ENCODE data around the gene UQCRHL. TPM values are rescaled to one million over a fixed set of nuclear protein-coding genes. Genes with fewer than 3 reads are reported as not detected.

The UQCRHL gene
- total and polyA plus RNA-seq, 12 donors = 2.1 to 8.6 (median 3.9) TPM

GRCh38 chr1:15757575-15758342 is 49.7 kb downstream of the UQCRHL start:
- intact Hi-C loops (cut with DNase I) = no loop called here
- DNase-seq (peak in 1 of 2 donors; percentile 21), ATAC-seq (peak in 3 of 8 donors; percentile 11 to 25 (median 14))
- WGBS, 2 donors = 18 to 25% methylated on average over 24 of the region's 24 CpGs
- Histone ChIP-seq H3K9me3 (no peaks in the 10 kb centered on the region), H3K27me3 (peaks cover 0 to 59% (median 16%) of the 10 kb centered on the region in 7 donors), H3K36me3 (no peaks in the 10 kb centered on the region), H3K27ac (peak overlapping the region in 6 of 10 donors; percentile 66 to 87 (median 83)), H3K4me1 (peaks cover 14 to 61% (median 47%) of the 10 kb centered on the region in 9 donors), H3K4me3 (peak overlapping the region in 9 of 10 donors; percentile 66 to 85 (median 72))
- TF ChIP-seq CTCF (IDR thresholded peaks at IDR 0.05) = no peak

Other genes with a start within 250 kb of the UQCRHL start
- under 1 TPM in 6 of 10 donors, not detected in 4; 0.13 to 0.30 (median 0.24) TPM for gene AGMAT, start 222.6 kb downstream of the UQCRHL start, total RNA-seq
- under 1 TPM in 1 of 2 donors, not detected in 1; 0.06 TPM for gene AGMAT, start 222.6 kb downstream of the UQCRHL start, polyA plus RNA-seq
- 10 to 100 TPM; 17.7 to 29.6 (median 24.7) TPM for gene DDI2, start 190.2 kb downstream of the UQCRHL start, total RNA-seq
- gene DDI2, start 190.2 kb downstream of the UQCRHL start, polyA plus RNA-seq = 10 to 100 TPM in 1 of 2 donors, 1 to 10 TPM in 1; 2.1 to 10.8 TPM
- gene PLEKHM2, start 123.3 kb downstream of the UQCRHL start, total RNA-seq = 100 to 1,000 TPM in 1 of 10 donors, 10 to 100 TPM in 9; 69.0 to 106 (median 81.0) TPM
- 10 to 100 TPM; 63.7 to 72.9 TPM for gene PLEKHM2, start 123.3 kb downstream of the UQCRHL start, polyA plus RNA-seq
- 10 to 100 TPM in 6 of 10 donors, 1 to 10 TPM in 4; 6.0 to 44.9 (median 13.6) TPM for gene SLC25A34, start 71.4 kb downstream of the UQCRHL start, total RNA-seq
- 10 to 100 TPM in 1 of 2 donors, 1 to 10 TPM in 1; 1.1 to 36.1 TPM for gene SLC25A34, start 71.4 kb downstream of the UQCRHL start, polyA plus RNA-seq
- not detected for gene TMEM82, start 65.2 kb downstream of the UQCRHL start, total RNA-seq
- not detected for gene TMEM82, start 65.2 kb downstream of the UQCRHL start, polyA plus RNA-seq
- 100 to 1,000 TPM in 2 of 10 donors, 10 to 100 TPM in 8; 43.4 to 115 (median 59.9) TPM for gene FBLIM1, start 48.9 kb downstream of the UQCRHL start, total RNA-seq
- gene FBLIM1, start 48.9 kb downstream of the UQCRHL start, polyA plus RNA-seq = 10 to 100 TPM; 27.0 to 52.9 TPM
- gene SPEN, start 40.1 kb upstream of the UQCRHL start, total RNA-seq = 10 to 100 TPM; 24.1 to 34.4 (median 28.1) TPM
- 10 to 100 TPM; 11.2 to 12.4 TPM for gene SPEN, start 40.1 kb upstream of the UQCRHL start, polyA plus RNA-seq
- gene ZBTB17, start 168.5 kb upstream of the UQCRHL start, total RNA-seq = 10 to 100 TPM; 16.4 to 25.0 (median 20.4) TPM
- gene ZBTB17, start 168.5 kb upstream of the UQCRHL start, polyA plus RNA-seq = 10 to 100 TPM; 27.3 to 54.9 TPM
- gene SRARP, start 196.6 kb upstream of the UQCRHL start, total RNA-seq = under 1 TPM in 5 of 10 donors, not detected in 5; 0.15 to 0.79 (median 0.28) TPM
- gene SRARP, start 196.6 kb upstream of the UQCRHL start, polyA plus RNA-seq = under 1 TPM; 0.35 to 0.95 TPM
- 1,000 to 10,000 TPM; 4,333 to 6,303 (median 4,923) TPM for gene HSPB7, start 210.4 kb upstream of the UQCRHL start, total RNA-seq
- gene HSPB7, start 210.4 kb upstream of the UQCRHL start, polyA plus RNA-seq = 1,000 to 10,000 TPM; 5,521 to 6,425 TPM
- 1 to 10 TPM in 1 of 10 donors, under 1 TPM in 8, not detected in 1; 0.19 to 1.0 (median 0.33) TPM for gene CLCNKA, start 214.4 kb upstream of the UQCRHL start, total RNA-seq
- under 1 TPM; 0.52 to 0.73 TPM for gene CLCNKA, start 214.4 kb upstream of the UQCRHL start, polyA plus RNA-seq
- 1 to 10 TPM; 1.2 to 3.4 (median 2.0) TPM for gene CLCNKB, start 236.1 kb upstream of the UQCRHL start, total RNA-seq
- gene CLCNKB, start 236.1 kb upstream of the UQCRHL start, polyA plus RNA-seq = 1 to 10 TPM in 1 of 2 donors, under 1 TPM in 1; 0.57 to 2.1 TPM